Measurements from ENCODE around the gene COL4A1.
"Not testable (repeated sequence)": the region's sequence is repeated elsewhere in the genome, so short reads cannot be mapped to it uniquely, and the experiment has no call there.

The COL4A1 gene

GRCh38 chr13:110124201-110124940 lies 182.6 kb downstream of the COL4A1 start:
- DNase-seq, result no peak

- peak; percentile 77 for DNase-seq
These were observed 183.7 kb downstream of the COL4A1 start for GRCh38 chr13:110123041-110123809.

GRCh38 chr13:110121422-110122083 lies 185.4 kb downstream of the COL4A1 start:
- DNase-seq, result no peak

GRCh38 chr13:110119935-110120905 lies 186.7 kb downstream of the COL4A1 start:
- DNase-seq, result no peak

GRCh38 chr13:110118106-110118505 lies 188.9 kb downstream of the COL4A1 start:
- DNase-seq, result no peak

- DNase-seq, result no peak
These were observed 190.9 kb downstream of the COL4A1 start for GRCh38 chr13:110116072-110116487.

GRCh38 chr13:110115591-110115990 lies 191.4 kb downstream of the COL4A1 start:
- no peak for DNase-seq

- no peak for DNase-seq
These were observed 192.6 kb downstream of the COL4A1 start for GRCh38 chr13:110114316-110114715.

GRCh38 chr13:110113284-110113764 lies 193.6 kb downstream of the COL4A1 start:
- no peak for DNase-seq

GRCh38 chr13:110112379-110112778 lies 194.6 kb downstream of the COL4A1 start:
- not testable (repeated sequence) for DNase-seq

GRCh38 chr13:110110783-110111182 lies 196.2 kb downstream of the COL4A1 start:
- DNase-seq, result no peak

GRCh38 chr13:110109910-110110309 lies 197.0 kb downstream of the COL4A1 start:
- DNase-seq, result no peak

- DNase-seq, result no peak
These were observed 197.7 kb downstream of the COL4A1 start for GRCh38 chr13:110109140-110109783.

GRCh38 chr13:110108348-110109139 lies 198.4 kb downstream of the COL4A1 start:
- peak; percentile 82 for DNase-seq

- no peak for DNase-seq
These were observed 199.2 kb downstream of the COL4A1 start for GRCh38 chr13:110107568-110108347.

GRCh38 chr13:110106726-110107125 lies 200.2 kb downstream of the COL4A1 start:
- DNase-seq, result no peak

- DNase-seq, result no peak
These were observed 201.8 kb downstream of the COL4A1 start for GRCh38 chr13:110105136-110105535.

GRCh38 chr13:110103534-110103933 lies 203.4 kb downstream of the COL4A1 start:
- no peak for DNase-seq

- no peak for DNase-seq
These were observed 203.9 kb downstream of the COL4A1 start for GRCh38 chr13:110103026-110103425.

GRCh38 chr13:110102053-110102452 lies 204.9 kb downstream of the COL4A1 start:
- no peak for DNase-seq

Data from NCI-H1105 treated with DMSO at 0.1 percent for 48 hours (cell line).